Measurements from ENCODE around the gene PAX3.
"Not testable (repeated sequence)": the region's sequence is repeated elsewhere in the genome, so short reads cannot be mapped to it uniquely, and the experiment has no call there.

The PAX3 gene

GRCh38 chr2:222213049-222213448 is 85.7 kb downstream of the PAX3 start:
- DNase-seq (ENCODE audit: low read depth): no peak

- DNase-seq (ENCODE audit: low read depth): no peak
Observed at GRCh38 chr2:222212571-222212970, 86.2 kb downstream of the PAX3 start.

- DNase-seq (ENCODE audit: low read depth): no peak
Observed at GRCh38 chr2:222208010-222208690, 90.6 kb downstream of the PAX3 start.

GRCh38 chr2:222205136-222205535 is 93.7 kb downstream of the PAX3 start:
- no peak for DNase-seq (ENCODE audit: low read depth)

- no peak for DNase-seq (ENCODE audit: low read depth)
Observed at GRCh38 chr2:222203041-222203440, 95.8 kb downstream of the PAX3 start.

- DNase-seq (ENCODE audit: low read depth): no peak
Observed at GRCh38 chr2:222196159-222196558, 102.6 kb downstream of the PAX3 start.

GRCh38 chr2:222194669-222195068 is 104.1 kb downstream of the PAX3 start:
- no peak for DNase-seq (ENCODE audit: low read depth)

GRCh38 chr2:222193328-222193983 is 105.3 kb downstream of the PAX3 start:
- no peak for DNase-seq (ENCODE audit: low read depth)

GRCh38 chr2:222180619-222181018 is 118.2 kb downstream of the PAX3 start:
- DNase-seq (ENCODE audit: low read depth): no peak

GRCh38 chr2:222179592-222179991 is 119.2 kb downstream of the PAX3 start:
- no peak for DNase-seq (ENCODE audit: low read depth)

- no peak for DNase-seq (ENCODE audit: low read depth)
Observed at GRCh38 chr2:222178450-222178849, 120.3 kb downstream of the PAX3 start.

GRCh38 chr2:222176890-222177289 is 121.9 kb downstream of the PAX3 start:
- DNase-seq (ENCODE audit: low read depth): no peak

- no peak for DNase-seq (ENCODE audit: low read depth)
Observed at GRCh38 chr2:222174450-222174849, 124.3 kb downstream of the PAX3 start.

GRCh38 chr2:222169346-222169745 is 129.5 kb downstream of the PAX3 start:
- no peak for DNase-seq (ENCODE audit: low read depth)

GRCh38 chr2:222167762-222168161 is 131.0 kb downstream of the PAX3 start:
- no peak for DNase-seq (ENCODE audit: low read depth)

GRCh38 chr2:222160944-222161343 is 137.9 kb downstream of the PAX3 start:
- no peak for DNase-seq (ENCODE audit: low read depth)

GRCh38 chr2:222160125-222160524 is 138.7 kb downstream of the PAX3 start:
- no peak for DNase-seq (ENCODE audit: low read depth)

- DNase-seq (ENCODE audit: low read depth): no peak
Observed at GRCh38 chr2:222159221-222159620, 139.6 kb downstream of the PAX3 start.

- DNase-seq (ENCODE audit: low read depth): not testable (repeated sequence)
Observed at GRCh38 chr2:222155003-222155664, 143.7 kb downstream of the PAX3 start.

All from stimulated activated CD8-positive, alpha-beta memory T cell treated with anti-CD3 and anti-CD28 coated beads, Interleukin-12 subunit alpha, Interleukin-12 subunit beta, amount 100 ng/mL, for 1 hour (primary cell).